Osteocyte (in vitro differentiated cells): ENCODE data around the gene RPRD1A. TPM values are rescaled to one million over a fixed set of nuclear protein-coding genes. Genes with fewer than 3 reads are reported as not detected.
"Not testable (repeated sequence)": the region's sequence is repeated elsewhere in the genome, so short reads cannot be mapped to it uniquely, and the experiment has no call there.

ENCODE experiments used
- DNase-seq: peaks from one replicate; pipeline ENCODE4 v3.0.0; 2021; ENCODE audit warnings: mixed read lengths; ENCODE audit not compliant: unreplicated experiment; ENCODE audit errors: extremely low spot score
- H3K27ac Mint-ChIP-seq: one replicate; pipeline ENCODE4 v1.8.0; 2021; ENCODE audit warnings: mild to moderate bottlenecking, mixed read lengths; ENCODE audit not compliant: unreplicated experiment
- H3K27me3 Mint-ChIP-seq: one replicate; pipeline ENCODE4 v1.8.0; 2021; ENCODE audit warnings: mixed read lengths; ENCODE audit not compliant: unreplicated experiment
- H3K36me3 Mint-ChIP-seq: one replicate; pipeline ENCODE4 v1.8.0; 2021; ENCODE audit warnings: mixed read lengths; ENCODE audit not compliant: unreplicated experiment
- H3K4me1 Mint-ChIP-seq: one replicate; pipeline ENCODE4 v1.8.0; 2021; ENCODE audit warnings: mixed read lengths; ENCODE audit not compliant: unreplicated experiment
- H3K4me3 Mint-ChIP-seq: one replicate; pipeline ENCODE4 v1.8.0; 2021; ENCODE audit warnings: mild to moderate bottlenecking, moderate library complexity, mixed read lengths; ENCODE audit not compliant: unreplicated experiment
- H3K9me3 Mint-ChIP-seq: one replicate; pipeline ENCODE4 v1.8.0; 2021; ENCODE audit warnings: mixed read lengths; ENCODE audit not compliant: unreplicated experiment
- CTCF ChIP-seq: fragments of 200-600 bp; sonication (generic); IDR thresholded peaks from 2 replicates; pipeline ENCODE4 v1.5.0; 2021; ENCODE audit warnings: antibody characterized with exemption, mild to moderate bottlenecking, moderate library complexity
- total RNA-seq: library from RNA; stranded (reverse); gene quantifications from 2 replicates; pipeline ENCODE4 v1.2.1, GENCODE V29; 2021

Gene RPRD1A
- total RNA-seq, 1 donor from 2014 or later = 41.9 TPM

GRCh38 chr18:36101943-36102342 is 34.6 kb upstream of the RPRD1A start:
- DNase-seq = no peak
- no peak for TF ChIP-seq CTCF
- H3K4me1 Mint-ChIP-seq = no peaks in the 10 kb centered on the region
- no peaks in the 10 kb centered on the region for H3K9me3 Mint-ChIP-seq
- H3K4me3 Mint-ChIP-seq = no peak overlapping the region
- H3K36me3 Mint-ChIP-seq = peaks cover 4% of the 10 kb centered on the region
- H3K27me3 Mint-ChIP-seq = peaks cover 23% of the 10 kb centered on the region
- no peak overlapping the region for H3K27ac Mint-ChIP-seq

- H3K27me3 Mint-ChIP-seq = peaks cover 33% of the 10 kb centered on the region
- H3K4me3 Mint-ChIP-seq = no peak overlapping the region
- no peaks in the 10 kb centered on the region for H3K4me1 Mint-ChIP-seq
- H3K27ac Mint-ChIP-seq = no peak overlapping the region
- DNase-seq = no peak
- H3K36me3 Mint-ChIP-seq = peaks cover 4% of the 10 kb centered on the region
- H3K9me3 Mint-ChIP-seq = no peaks in the 10 kb centered on the region
- TF ChIP-seq CTCF = no peak
Measured at GRCh38 chr18:36099311-36099710, 32.0 kb upstream of the RPRD1A start.

- peaks cover 2% of the 10 kb centered on the region for H3K4me1 Mint-ChIP-seq
- H3K9me3 Mint-ChIP-seq = no peaks in the 10 kb centered on the region
- no peak for TF ChIP-seq CTCF
- no peak overlapping the region for H3K4me3 Mint-ChIP-seq
- no peak for DNase-seq
- no peak overlapping the region for H3K27ac Mint-ChIP-seq
- H3K27me3 Mint-ChIP-seq = peaks cover 38% of the 10 kb centered on the region
- no peaks in the 10 kb centered on the region for H3K36me3 Mint-ChIP-seq
Measured at GRCh38 chr18:36096955-36097354, 29.6 kb upstream of the RPRD1A start.

GRCh38 chr18:36095936-36096519 is 28.7 kb upstream of the RPRD1A start:
- Mint-ChIP-seq H3K4me3 (no peak overlapping the region), H3K27me3 (peaks cover 38% of the 10 kb centered on the region), H3K4me1 (peaks cover 2% of the 10 kb centered on the region), H3K27ac (no peak overlapping the region), H3K9me3 (no peaks in the 10 kb centered on the region), H3K36me3 (no peaks in the 10 kb centered on the region)
- peak; percentile 69 for TF ChIP-seq CTCF
- DNase-seq = no peak

- Mint-ChIP-seq H3K27me3 (peaks cover 31% of the 10 kb centered on the region), H3K27ac (no peak overlapping the region), H3K4me1 (peaks cover 2% of the 10 kb centered on the region), H3K36me3 (no peaks in the 10 kb centered on the region), H3K4me3 (no peak overlapping the region), H3K9me3 (no peaks in the 10 kb centered on the region)
- TF ChIP-seq CTCF = no peak
- no peak for DNase-seq
Measured at GRCh38 chr18:36094431-36094830, 27.1 kb upstream of the RPRD1A start.

GRCh38 chr18:36092116-36092515 is 24.8 kb upstream of the RPRD1A start:
- not testable (repeated sequence) for DNase-seq, H3K4me3 Mint-ChIP-seq, H3K9me3 Mint-ChIP-seq, H3K4me1 Mint-ChIP-seq, H3K36me3 Mint-ChIP-seq, H3K27ac Mint-ChIP-seq
- peaks cover 19% of the 10 kb centered on the region for H3K27me3 Mint-ChIP-seq
